Left lung (tissue), 10 donors: ENCODE measurements around the gene ATP6V1B1. TPM values are rescaled to one million over a fixed set of nuclear protein-coding genes. Genes with fewer than 3 reads are reported as not detected.

Experiments
- ATAC-seq: fragments of 200-7000 bp; cut with Tn5 transposase; one replicate; pipeline ENCODE4 v1.9.1; 2020; ENCODE audit warnings: moderate library complexity
- DNase-seq, 4 donors: peaks; one replicate each; pipeline ENCODE4 v3.0.0-alpha.2; 2013 to 2020
- H3K27ac ChIP-seq, 2 donors: fragments of 200-600 bp; sonication (generic) in 1 of 2; one replicate each; pipeline versions ENCODE4 v1.5.0 to v1.8.0; 2020 to 2021
- H3K27me3 ChIP-seq, 2 donors: fragments of 200-600 bp; sonication (generic) in 1 of 2; one replicate each; pipeline versions ENCODE4 v1.5.0 to v1.8.0; 2020 to 2021
- H3K36me3 ChIP-seq, 2 donors: fragments of 200-600 bp; sonication (generic) in 1 of 2; one replicate each; pipeline versions ENCODE4 v1.5.0 to v1.8.0; 2020 to 2021
- H3K4me1 ChIP-seq, 2 donors: fragments of 200-600 bp; one replicate each; pipeline ENCODE4 v1.8.0; 2021
- H3K4me3 ChIP-seq, 2 donors: fragments of 200-600 bp; sonication (generic) in 1 of 2; one replicate each; pipeline versions ENCODE4 v1.5.0 to v1.8.0; 2020 to 2021; ENCODE audit warnings: mild to moderate bottlenecking in 1 of 2
- H3K9me3 ChIP-seq, 2 donors: fragments of 200-600 bp; sonication (generic) in 1 of 2; one replicate each; pipeline versions ENCODE4 v1.5.0 to v1.8.0; 2020 to 2021
- CTCF ChIP-seq, 2 donors: fragments of 200-600 bp; sonication (generic) in 1 of 2; IDR thresholded peaks; one replicate each; pipeline versions ENCODE4 v1.5.0 to v1.8.0; 2021; ENCODE audit warnings: antibody characterized with exemption in 2 of 2
- intact Hi-C, 2 donors: fragments of 100-400 bp; cut with DNase I; formaldehyde crosslinking; loops; one replicate each; pipeline versions ENCODE4 v1.11.2 to v1.14.2; 2022
- polyA plus RNA-seq, 6 donors: library from polyadenylated mRNA; unstranded; fragments of 120-200 nt; gene quantifications; one replicate each; pipeline ENCODE4 v1.2.1, GENCODE V29; 2013; ENCODE audit not compliant: insufficient read length in 6 of 6
- total RNA-seq, 2 donors: library from RNA; stranded (reverse); fragmentation: NEBNext Ultra II Directional; extraction: Animal tissue kit (Norgen Biotek cat#: 25700); gene quantifications; one replicate each; pipeline ENCODE4 v1.2.1, GENCODE V29; 2021
- donor health status: DM: no; HTN: yes; CAD: no.
- donor health status: DM: no; HTN: no; CAD: no.

ATP6V1B1 gene
- total and polyA plus RNA-seq, 8 donors: 0.76 to 5.5 (median 4.7) TPM

- intact Hi-C loops: no loop called here
- H3K27me3 ChIP-seq: peaks cover 71 to 100% of the 10 kb centered on the region in 2 donors
- TF ChIP-seq CTCF (IDR thresholded peaks at IDR 0.05): no peak
- DNase-seq: peak in 1 of 4 donors; percentile 33
- ATAC-seq: peak; percentile 49
- H3K9me3 ChIP-seq: no peaks in the 10 kb centered on the region
- H3K36me3 ChIP-seq: no peaks in the 10 kb centered on the region
- H3K27ac ChIP-seq: no peak overlapping the region
- peaks cover 0 to 18% of the 10 kb centered on the region in 2 donors for H3K4me1 ChIP-seq
- H3K4me3 ChIP-seq: peak overlapping the region in 1 of 2 donors; percentile 13
These were observed 28.3 kb upstream of the ATP6V1B1 start for GRCh38 chr2:70907130-70908057.

GRCh38 chr2:70916291-70916690 is 19.4 kb upstream of the ATP6V1B1 start:
- no peaks in the 10 kb centered on the region for H3K36me3 ChIP-seq
- H3K27me3 ChIP-seq: peaks cover 0 to 68% of the 10 kb centered on the region in 2 donors
- no peak for ATAC-seq
- H3K4me3 ChIP-seq: no peak overlapping the region
- no peak overlapping the region for H3K27ac ChIP-seq
- H3K4me1 ChIP-seq: no peaks in the 10 kb centered on the region
- no peak for TF ChIP-seq CTCF (IDR thresholded peaks at IDR 0.05)
- H3K9me3 ChIP-seq: no peaks in the 10 kb centered on the region
- DNase-seq: no peak
- intact Hi-C loops: loop anchor here in 1 of 2 donors (5.0 kb wide), 1 partner anchor 44 kb away; no protein-coding TSS in a partner anchor

DNA sequence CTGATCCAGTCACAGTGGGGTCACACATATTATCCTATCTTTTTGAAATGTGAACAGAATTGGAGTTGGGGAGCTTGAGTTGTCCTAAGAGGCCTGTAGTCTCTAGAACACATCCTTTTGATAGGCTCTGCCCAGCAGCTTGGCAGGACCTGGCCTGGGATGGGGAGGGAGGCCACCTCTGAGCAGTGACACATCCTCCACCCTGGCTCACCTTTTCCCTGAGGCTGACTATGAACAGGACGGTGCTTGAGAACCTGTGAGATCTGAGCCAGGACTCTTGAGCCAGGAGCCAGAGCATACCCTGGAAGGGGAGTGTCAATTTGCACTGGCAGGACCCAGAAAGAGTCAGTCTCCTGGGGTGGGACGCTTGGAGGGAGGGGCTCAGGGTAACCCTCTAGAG is 17.7 kb upstream of the ATP6V1B1 start:
- H3K27me3 ChIP-seq: peaks cover 0 to 51% of the 10 kb centered on the region in 2 donors
- no peak for TF ChIP-seq CTCF (IDR thresholded peaks at IDR 0.05)
- H3K9me3 ChIP-seq: no peaks in the 10 kb centered on the region
- no peaks in the 10 kb centered on the region for H3K4me1 ChIP-seq
- no peaks in the 10 kb centered on the region for H3K36me3 ChIP-seq
- intact Hi-C loops: loop anchor here in 1 of 2 donors (5.0 kb wide), 1 partner anchor 46 kb away; no protein-coding TSS in a partner anchor
- no peak overlapping the region for H3K4me3 ChIP-seq
- no peak for ATAC-seq
- no peak overlapping the region for H3K27ac ChIP-seq
- peak in 1 of 4 donors; percentile 4 for DNase-seq

DNA sequence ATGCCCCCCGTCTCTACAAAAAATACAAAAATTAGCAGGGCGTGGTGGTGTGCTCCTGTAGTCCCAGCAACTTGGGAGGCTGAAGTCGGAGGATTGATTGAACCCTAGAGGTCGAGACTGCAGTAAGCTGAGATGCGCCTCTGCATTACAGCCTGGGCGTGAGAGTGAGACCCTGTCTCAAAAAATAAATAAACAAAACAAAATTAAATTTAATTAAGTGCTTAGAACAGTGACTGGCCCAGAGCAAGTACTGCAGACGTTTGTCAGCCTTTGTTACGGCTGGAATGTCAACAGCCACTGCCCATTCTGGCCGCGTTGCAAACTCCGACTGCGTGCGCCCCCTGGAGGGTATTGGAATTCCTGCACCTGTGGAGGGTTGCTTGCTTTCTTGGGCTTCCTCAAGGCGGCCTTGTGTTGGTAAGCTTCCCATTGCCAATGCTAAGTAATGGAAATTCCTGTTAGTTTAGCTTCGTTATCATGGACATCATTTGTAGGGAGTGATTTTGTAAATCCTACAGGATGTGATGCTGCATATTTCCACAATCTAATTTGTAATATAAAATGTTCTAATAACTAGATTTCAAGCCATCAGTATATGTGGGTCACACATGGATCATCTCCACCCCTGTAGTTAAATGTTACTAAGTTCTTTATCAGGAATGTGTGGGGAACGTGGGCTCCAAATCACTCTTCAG is 15.9 kb upstream of the ATP6V1B1 start:
- H3K27ac ChIP-seq: no peak overlapping the region
- H3K4me3 ChIP-seq: no peak overlapping the region
- peak; percentile 90 to 92 for TF ChIP-seq CTCF (IDR thresholded peaks at IDR 0.05)
- DNase-seq (peak; percentile 59 to 91 (median 80)), ATAC-seq (peak; percentile 99)
- peaks cover 0 to 33% of the 10 kb centered on the region in 2 donors for H3K27me3 ChIP-seq
- intact Hi-C loops: loop anchor here in 1 of 2 donors (5.0 kb wide), 1 partner anchor 48 kb away; no protein-coding TSS in a partner anchor
- no peaks in the 10 kb centered on the region for H3K9me3 ChIP-seq
- H3K4me1 ChIP-seq: no peaks in the 10 kb centered on the region
- H3K36me3 ChIP-seq: no peaks in the 10 kb centered on the region

DNA sequence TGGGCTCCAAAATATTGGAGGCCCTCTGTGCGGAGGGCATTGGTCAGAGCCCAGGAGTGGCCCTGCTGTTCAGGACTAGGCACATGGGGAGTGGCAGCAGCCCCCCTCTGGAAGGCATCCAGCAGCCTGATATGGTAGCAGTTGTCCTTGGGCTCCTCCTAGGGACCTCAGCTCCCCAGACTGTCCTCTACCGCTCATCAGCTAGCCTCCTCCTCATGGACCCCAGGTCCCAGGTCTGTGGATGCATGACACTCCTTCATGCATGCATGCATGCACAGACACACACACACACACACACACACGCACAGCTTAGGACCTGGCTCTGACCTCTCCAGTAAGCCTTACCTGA is 15.4 kb upstream of the ATP6V1B1 start:
- Histone ChIP-seq H3K36me3 (no peaks in the 10 kb centered on the region), H3K27ac (no peak overlapping the region), H3K4me3 (no peak overlapping the region), H3K9me3 (no peaks in the 10 kb centered on the region), H3K4me1 (no peaks in the 10 kb centered on the region), H3K27me3 (peaks cover 0 to 28% of the 10 kb centered on the region in 2 donors)
- peak in 1 of 4 donors; percentile 22 for DNase-seq
- ATAC-seq: no peak
- no peak for TF ChIP-seq CTCF (IDR thresholded peaks at IDR 0.05)
- intact Hi-C loops: no loop called here
